ENCODE results near the gene TAS1R2.

Gene TAS1R2

DNA sequence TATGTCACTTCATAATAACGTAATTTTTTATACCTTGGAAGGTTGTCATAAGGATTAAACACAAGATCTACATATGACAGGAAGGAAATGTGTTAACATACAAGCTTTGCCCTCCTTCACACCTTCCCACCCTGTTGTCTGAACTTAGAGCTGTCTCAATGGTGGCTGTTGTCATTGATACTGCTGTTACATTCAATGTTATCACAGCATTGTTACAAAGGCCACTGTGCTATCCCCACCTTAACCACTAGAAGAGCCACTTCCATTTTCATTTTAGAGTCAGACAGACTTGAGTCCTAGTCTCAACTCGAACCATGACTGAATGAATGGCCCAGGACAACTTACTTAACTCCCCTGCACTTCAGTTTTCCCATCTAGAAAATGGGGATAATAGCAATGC is 31.2 kb downstream of the TAS1R2 start:
- Histone ChIP-seq H3K36me3 (ENCODE audit: control insufficient read depth, insufficient read depth, low read length) (no peaks in the 10 kb centered on the region), H3K27me3 (ENCODE audit: control insufficient read depth, insufficient read depth, low read length, poor library complexity, severe bottlenecking) (no peaks in the 10 kb centered on the region), H3K27ac (ENCODE audit: insufficient read depth, low read depth, low read length, poor library complexity, severe bottlenecking) (no peak overlapping the region), H3K4me3 (ENCODE audit: insufficient read depth, low read depth, low read length) (no peak overlapping the region), H3K9me3 (ENCODE audit: control insufficient read depth, low read length) (no peaks in the 10 kb centered on the region), H3K4me1 (ENCODE audit: control insufficient read depth, insufficient read depth, low read length) (no peaks in the 10 kb centered on the region)
- 86 to 93% methylated on average over 1 to 2 of the region's 2 CpGs for WGBS, 2 experiments

- WGBS, 2 experiments: 93 to 94% methylated on average over 6 of the region's 6 CpGs
- H3K27me3 ChIP-seq (ENCODE audit: control insufficient read depth, insufficient read depth, low read length, poor library complexity, severe bottlenecking): peaks cover 13% of the 10 kb centered on the region
- no peak overlapping the region for H3K4me3 ChIP-seq (ENCODE audit: insufficient read depth, low read depth, low read length)
- no peak overlapping the region for H3K27ac ChIP-seq (ENCODE audit: insufficient read depth, low read depth, low read length, poor library complexity, severe bottlenecking)
- no peaks in the 10 kb centered on the region for H3K36me3 ChIP-seq (ENCODE audit: control insufficient read depth, insufficient read depth, low read length)
- H3K9me3 ChIP-seq (ENCODE audit: control insufficient read depth, low read length): no peaks in the 10 kb centered on the region
- no peaks in the 10 kb centered on the region for H3K4me1 ChIP-seq (ENCODE audit: control insufficient read depth, insufficient read depth, low read length)
Measured at GRCh38 chr1:18823438-18823837, 36.0 kb downstream of the TAS1R2 start.

GRCh38 chr1:18820791-18821641 is 38.4 kb downstream of the TAS1R2 start:
- WGBS, 2 experiments: 53 to 54% methylated on average over 22 of the region's 22 CpGs
- peaks cover 3% of the 10 kb centered on the region for H3K4me1 ChIP-seq (ENCODE audit: control insufficient read depth, insufficient read depth, low read length)
- no peak overlapping the region for H3K4me3 ChIP-seq (ENCODE audit: insufficient read depth, low read depth, low read length)
- H3K36me3 ChIP-seq (ENCODE audit: control insufficient read depth, insufficient read depth, low read length): no peaks in the 10 kb centered on the region
- no peaks in the 10 kb centered on the region for H3K9me3 ChIP-seq (ENCODE audit: control insufficient read depth, low read length)
- peaks cover 14% of the 10 kb centered on the region for H3K27me3 ChIP-seq (ENCODE audit: control insufficient read depth, insufficient read depth, low read length, poor library complexity, severe bottlenecking)
- no peak overlapping the region for H3K27ac ChIP-seq (ENCODE audit: insufficient read depth, low read depth, low read length, poor library complexity, severe bottlenecking)

- peaks cover 14% of the 10 kb centered on the region for H3K27me3 ChIP-seq (ENCODE audit: control insufficient read depth, insufficient read depth, low read length, poor library complexity, severe bottlenecking)
- WGBS, 2 experiments: 85 to 88% methylated on average over 38 of the region's 38 CpGs
- no peaks in the 10 kb centered on the region for H3K36me3 ChIP-seq (ENCODE audit: control insufficient read depth, insufficient read depth, low read length)
- H3K4me3 ChIP-seq (ENCODE audit: insufficient read depth, low read depth, low read length): no peak overlapping the region
- H3K9me3 ChIP-seq (ENCODE audit: control insufficient read depth, low read length): no peaks in the 10 kb centered on the region
- H3K27ac ChIP-seq (ENCODE audit: insufficient read depth, low read depth, low read length, poor library complexity, severe bottlenecking): no peak overlapping the region
- H3K4me1 ChIP-seq (ENCODE audit: control insufficient read depth, insufficient read depth, low read length): peaks cover 3% of the 10 kb centered on the region
Measured at GRCh38 chr1:18819986-18820790, 39.3 kb downstream of the TAS1R2 start.

- Histone ChIP-seq H3K4me3 (ENCODE audit: insufficient read depth, low read depth, low read length) (no peak overlapping the region), H3K9me3 (ENCODE audit: control insufficient read depth, low read length) (no peaks in the 10 kb centered on the region), H3K27me3 (ENCODE audit: control insufficient read depth, insufficient read depth, low read length, poor library complexity, severe bottlenecking) (peaks cover 14% of the 10 kb centered on the region), H3K27ac (ENCODE audit: insufficient read depth, low read depth, low read length, poor library complexity, severe bottlenecking) (no peak overlapping the region), H3K36me3 (ENCODE audit: control insufficient read depth, insufficient read depth, low read length) (no peaks in the 10 kb centered on the region), H3K4me1 (ENCODE audit: control insufficient read depth, insufficient read depth, low read length) (peaks cover 7% of the 10 kb centered on the region)
- 65 to 66% methylated on average over 10 to 12 of the region's 12 CpGs for WGBS, 2 experiments
Measured at GRCh38 chr1:18819203-18819602, 40.3 kb downstream of the TAS1R2 start.

DNA sequence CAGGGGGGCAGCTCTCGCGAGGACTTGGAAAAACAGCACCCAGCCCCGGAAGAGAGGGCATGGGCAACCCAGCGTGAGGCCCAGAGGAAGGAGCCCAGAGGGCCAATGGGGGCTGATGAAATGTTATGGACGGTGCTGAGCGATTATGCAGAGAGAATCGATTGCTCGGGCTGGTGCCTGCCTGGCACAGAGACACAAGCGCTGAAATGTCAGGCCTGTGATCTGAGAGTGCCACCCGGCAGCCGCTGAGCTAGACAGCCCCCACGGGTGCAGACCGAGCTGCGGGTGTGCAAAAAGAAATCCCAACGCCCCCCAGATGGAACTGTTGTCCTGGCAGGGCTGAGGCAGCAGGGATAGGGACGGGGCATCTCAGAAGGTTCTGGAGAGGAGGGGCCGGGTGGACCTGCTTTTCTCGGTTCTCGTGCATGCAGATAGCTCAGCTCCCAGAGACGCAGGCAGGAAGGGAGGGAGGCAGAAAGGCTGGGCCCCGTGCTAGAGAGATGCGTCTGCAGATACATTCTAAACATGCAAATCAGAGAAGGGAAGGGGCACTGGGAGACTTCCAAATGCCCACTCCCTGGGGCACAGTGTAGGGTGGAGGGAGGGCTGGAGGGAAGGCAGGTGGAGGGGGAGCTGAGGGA is 41.5 kb downstream of the TAS1R2 start:
- 77% methylated on average over 22 of the region's 22 CpGs for WGBS, 2 experiments
- H3K4me3 ChIP-seq (ENCODE audit: insufficient read depth, low read depth, low read length): no peak overlapping the region
- H3K9me3 ChIP-seq (ENCODE audit: control insufficient read depth, low read length): no peaks in the 10 kb centered on the region
- no peaks in the 10 kb centered on the region for H3K36me3 ChIP-seq (ENCODE audit: control insufficient read depth, insufficient read depth, low read length)
- peaks cover 14% of the 10 kb centered on the region for H3K27me3 ChIP-seq (ENCODE audit: control insufficient read depth, insufficient read depth, low read length, poor library complexity, severe bottlenecking)
- H3K27ac ChIP-seq (ENCODE audit: insufficient read depth, low read depth, low read length, poor library complexity, severe bottlenecking): no peak overlapping the region
- H3K4me1 ChIP-seq (ENCODE audit: control insufficient read depth, insufficient read depth, low read length): peaks cover 8% of the 10 kb centered on the region

- Histone ChIP-seq H3K27me3 (ENCODE audit: control insufficient read depth, insufficient read depth, low read length, poor library complexity, severe bottlenecking) (peaks cover 14% of the 10 kb centered on the region), H3K4me1 (ENCODE audit: control insufficient read depth, insufficient read depth, low read length) (peaks cover 8% of the 10 kb centered on the region), H3K27ac (ENCODE audit: insufficient read depth, low read depth, low read length, poor library complexity, severe bottlenecking) (no peak overlapping the region), H3K9me3 (ENCODE audit: control insufficient read depth, low read length) (no peaks in the 10 kb centered on the region), H3K4me3 (ENCODE audit: insufficient read depth, low read depth, low read length) (no peak overlapping the region), H3K36me3 (ENCODE audit: control insufficient read depth, insufficient read depth, low read length) (no peaks in the 10 kb centered on the region)
- 80 to 87% methylated on average over 3 of the region's 3 CpGs for WGBS, 2 experiments
Measured at GRCh38 chr1:18817316-18817715, 42.1 kb downstream of the TAS1R2 start.

GRCh38 chr1:18816808-18817207 is 42.7 kb downstream of the TAS1R2 start:
- Histone ChIP-seq H3K27ac (ENCODE audit: insufficient read depth, low read depth, low read length, poor library complexity, severe bottlenecking) (no peak overlapping the region), H3K4me1 (ENCODE audit: control insufficient read depth, insufficient read depth, low read length) (peaks cover 8% of the 10 kb centered on the region), H3K36me3 (ENCODE audit: control insufficient read depth, insufficient read depth, low read length) (no peaks in the 10 kb centered on the region), H3K27me3 (ENCODE audit: control insufficient read depth, insufficient read depth, low read length, poor library complexity, severe bottlenecking) (peaks cover 14% of the 10 kb centered on the region), H3K4me3 (ENCODE audit: insufficient read depth, low read depth, low read length) (no peak overlapping the region), H3K9me3 (ENCODE audit: control insufficient read depth, low read length) (no peaks in the 10 kb centered on the region)
- WGBS, 2 experiments: 67 to 86% methylated on average over 2 of the region's 2 CpGs

- Histone ChIP-seq H3K4me1 (ENCODE audit: control insufficient read depth, insufficient read depth, low read length) (peaks cover 8% of the 10 kb centered on the region), H3K27me3 (ENCODE audit: control insufficient read depth, insufficient read depth, low read length, poor library complexity, severe bottlenecking) (peaks cover 9% of the 10 kb centered on the region), H3K27ac (ENCODE audit: insufficient read depth, low read depth, low read length, poor library complexity, severe bottlenecking) (no peak overlapping the region), H3K9me3 (ENCODE audit: control insufficient read depth, low read length) (no peaks in the 10 kb centered on the region), H3K4me3 (ENCODE audit: insufficient read depth, low read depth, low read length) (no peak overlapping the region), H3K36me3 (ENCODE audit: control insufficient read depth, insufficient read depth, low read length) (no peaks in the 10 kb centered on the region)
- WGBS, 2 experiments: 76% methylated on average over 10 of the region's 10 CpGs
Measured at GRCh38 chr1:18814874-18815531, 44.5 kb downstream of the TAS1R2 start.
